GM18511 (cell line): ENCODE data around the gene IL19.
"Not testable (repeated sequence)": the region's sequence is repeated elsewhere in the genome, so short reads cannot be mapped to it uniquely, and the experiment has no call there.

ENCODE experiments used
- ATAC-seq: cut with Tn5 transposase; IDR thresholded peaks from one replicate; pipeline ENCODE4 v1.9.1; 2021; ENCODE audit warnings: mild to moderate bottlenecking, moderate library complexity; ENCODE audit not compliant: unreplicated experiment

Gene IL19

GRCh38 chr1:206852662-206853061 lies 82.1 kb downstream of the IL19 start:
- not testable (repeated sequence) for ATAC-seq

GRCh38 chr1:206853696-206854095 lies 83.1 kb downstream of the IL19 start:
- ATAC-seq: not testable (repeated sequence)

- no peak for ATAC-seq
Measured at GRCh38 chr1:206854401-206855129, 84.0 kb downstream of the IL19 start.

- no peak for ATAC-seq
Measured at GRCh38 chr1:206855859-206856258, 85.3 kb downstream of the IL19 start.

- ATAC-seq: no peak
Measured at GRCh38 chr1:206856674-206857464, 86.3 kb downstream of the IL19 start.

GRCh38 chr1:206859082-206859521 lies 88.5 kb downstream of the IL19 start:
- no peak for ATAC-seq

- no peak for ATAC-seq
Measured at GRCh38 chr1:206860165-206860564, 89.6 kb downstream of the IL19 start.

GRCh38 chr1:206863266-206863665 lies 92.7 kb downstream of the IL19 start:
- no peak for ATAC-seq

- no peak for ATAC-seq
Measured at GRCh38 chr1:206864939-206865671, 94.5 kb downstream of the IL19 start, which contains the start of gene IL20. Gene IL20, plus strand, starts transcription at chr1:206865623. Its CDS starts 230 bp downstream, at chr1:206865853.

GRCh38 chr1:206866062-206866461 lies 95.5 kb downstream of the IL19 start:
- no peak for ATAC-seq

GRCh38 chr1:206867239-206867638 lies 96.7 kb downstream of the IL19 start:
- no peak for ATAC-seq

GRCh38 chr1:206867716-206868115 lies 97.1 kb downstream of the IL19 start:
- no peak for ATAC-seq

- no peak for ATAC-seq
Measured at GRCh38 chr1:206868264-206868663, 97.7 kb downstream of the IL19 start.

- no peak for ATAC-seq
Measured at GRCh38 chr1:206872139-206872538, 101.6 kb downstream of the IL19 start.

GRCh38 chr1:206873603-206874188 lies 103.1 kb downstream of the IL19 start:
- ATAC-seq: no peak

- ATAC-seq: no peak
Measured at GRCh38 chr1:206875752-206876377, 105.3 kb downstream of the IL19 start.

GRCh38 chr1:206878456-206878855 lies 107.9 kb downstream of the IL19 start:
- ATAC-seq: no peak

- no peak for ATAC-seq
Measured at GRCh38 chr1:206880314-206880713, 109.7 kb downstream of the IL19 start.

- ATAC-seq: no peak
Measured at GRCh38 chr1:206882555-206882954, 112.0 kb downstream of the IL19 start.

- no peak for ATAC-seq
Measured at GRCh38 chr1:206883160-206883559, 112.6 kb downstream of the IL19 start.

GRCh38 chr1:206883876-206884275 lies 113.3 kb downstream of the IL19 start:
- no peak for ATAC-seq
